Left renal cortex interstitium (tissue), 4 donors: ENCODE measurements around the gene UNCX. TPM values are rescaled to one million over a fixed set of nuclear protein-coding genes. Genes with fewer than 3 reads are reported as not detected.

Source experiments
- polyA plus RNA-seq, 4 donors: library from polyadenylated mRNA; unstranded; fragments of 120-200 nt; gene quantifications; one replicate each; pipeline ENCODE4 v1.2.1, GENCODE V29; 2013; ENCODE audit not compliant: insufficient read length in 4 of 4

The UNCX gene
- polyA plus RNA-seq, 4 donors = 6.6 to 20.2 (median 15.1) TPM

Other genes starting within 250 kb of the UNCX start
- gene CYP2W1, start 249.7 kb upstream of the UNCX start, polyA plus RNA-seq = 1 to 10 TPM; 1.9 to 6.1 (median 2.9) TPM
- gene GPR146, start 188.3 kb upstream of the UNCX start, polyA plus RNA-seq = 1 to 10 TPM; 1.9 to 5.5 (median 4.3) TPM
- gene GPER1, start 144.8 kb upstream of the UNCX start, polyA plus RNA-seq = 1 to 10 TPM; 5.0 to 6.9 (median 6.6) TPM
- gene ZFAND2A, start 72.7 kb upstream of the UNCX start, polyA plus RNA-seq = 10 to 100 TPM; 18.6 to 25.9 (median 25.0) TPM
- gene MICALL2, start 226.6 kb downstream of the UNCX start, polyA plus RNA-seq = 10 to 100 TPM in 3 of 4 donors, 1 to 10 TPM in 1; 5.8 to 14.1 (median 11.5) TPM